HEK293 (cell line): ENCODE results near the gene BRCA2.

Source experiments
- CTCF ChIP-seq: fragments of 450-650 bp; formaldehyde crosslinking; IDR thresholded peaks from 2 replicates; pipeline ENCODE4 v1.5.1; 2016; ENCODE audit warnings: missing biosample characterization, missing genetic modification characterization
- ELK4 ChIP-seq: IDR thresholded peaks from 2 replicates; pipeline ENCODE4 v1.6.1; 2011; ENCODE audit warnings: mild to moderate bottlenecking, low read depth, low read length, borderline replicate concordance
- REPIN1 ChIP-seq: fragments of 450-650 bp; formaldehyde crosslinking; IDR thresholded peaks from 2 replicates; pipeline ENCODE4 v1.5.1; 2017; ENCODE audit warnings: missing biosample characterization, missing genetic modification characterization, low read depth
- ZBTB1 ChIP-seq: fragments of 450-650 bp; formaldehyde crosslinking; IDR thresholded peaks from 2 replicates; pipeline ENCODE4 v1.5.1; 2016; ENCODE audit warnings: missing biosample characterization, missing genetic modification characterization
- ZNF121 ChIP-seq: fragments of 450-650 bp; formaldehyde crosslinking; IDR thresholded peaks from 2 replicates; pipeline ENCODE4 v1.5.1; 2016; ENCODE audit warnings: missing biosample characterization, missing genetic modification characterization
- ZNF174 ChIP-seq: fragments of 450-650 bp; formaldehyde crosslinking; IDR thresholded peaks from 2 replicates; pipeline ENCODE4 v1.5.0; 2017; ENCODE audit warnings: missing biosample characterization, mild to moderate bottlenecking, missing genetic modification characterization
- ZNF23 ChIP-seq: fragments of 450-650 bp; formaldehyde crosslinking; IDR thresholded peaks from 2 replicates; pipeline ENCODE4 v1.5.1; 2016; ENCODE audit warnings: missing biosample characterization, missing genetic modification characterization, borderline replicate concordance
- ZNF449 ChIP-seq: fragments of 450-650 bp; formaldehyde crosslinking; IDR thresholded peaks from 2 replicates; pipeline ENCODE4 v1.5.1; 2017; ENCODE audit warnings: missing biosample characterization, mild to moderate bottlenecking, missing genetic modification characterization, moderate library complexity

GRCh38 chr13:32302461-32302860 is 12.8 kb upstream of the BRCA2 start:
- TF ChIP-seq CTCF (tag by site-specific recombination) (no peak), ZBTB1 (tag by site-specific recombination) (no peak), ZNF23 (tag by site-specific recombination) (no peak), ZNF121 (tag by site-specific recombination) (no peak), ZNF174 (tag by site-specific recombination) (no peak), ZNF449 (no peak), REPIN1 (tag by site-specific recombination) (no peak), ELK4 (no peak)
